Measurements from ENCODE around the gene ADAM22.

Gene ADAM22

GRCh38 chr7:87933953-87934698, at the start of gene ADAM22 (continued):
- no peak for TF ChIP-seq ZBTB49 (tag by site-specific recombination; IDR thresholded peaks at IDR 0.05; ENCODE audit: low read depth)
- TF ChIP-seq MEIS1 (CRISPR knock-in tag; IDR thresholded peaks at IDR 0.05; ENCODE audit: borderline replicate concordance), result no peak
- peak; percentile 69 for TF ChIP-seq TRIM28 (IDR thresholded peaks at IDR 0.05; ENCODE audit: borderline replicate concordance, low read length)
- no peak for TF ChIP-seq KLF1 (tag by site-specific recombination; IDR thresholded peaks at IDR 0.05)
- no peak for TF ChIP-seq SETDB1 (IDR thresholded peaks at IDR 0.05; ENCODE audit: insufficient read length, low read length)
- TF ChIP-seq ZNF169 (tag by site-specific recombination; IDR thresholded peaks at IDR 0.05), result no peak
- no peak for TF ChIP-seq ZNF658 (tag by site-specific recombination; IDR thresholded peaks at IDR 0.05)
- TF ChIP-seq ZIC2 (tag by site-specific recombination; IDR thresholded peaks at IDR 0.05), result peak; percentile 52
- TF ChIP-seq ZXDB (tag by site-specific recombination; IDR thresholded peaks at IDR 0.05), result peak; percentile 68
- no peak for TF ChIP-seq ZNF223 (tag by site-specific recombination; IDR thresholded peaks at IDR 0.05)
- no peak for TF ChIP-seq BCL6B (tag by site-specific recombination; IDR thresholded peaks at IDR 0.05)
- no peak for TF ChIP-seq ZNF2 (tag by site-specific recombination; IDR thresholded peaks at IDR 0.05)
- peak; percentile 64 for TF ChIP-seq ZNF596 (tag by site-specific recombination; IDR thresholded peaks at IDR 0.05)
- TF ChIP-seq KLF10 (tag by site-specific recombination; IDR thresholded peaks at IDR 0.05), result no peak
- TF ChIP-seq ZFP3 (tag by site-specific recombination; IDR thresholded peaks at IDR 0.05; ENCODE audit: low read depth), result no peak
- TF ChIP-seq KLF8 (tag by site-specific recombination; IDR thresholded peaks at IDR 0.05), result 0 out of 2 replicates have a peak, but pooled peaks have one; percentile 18
- no peak for TF ChIP-seq ZNF776 (tag by site-specific recombination; IDR thresholded peaks at IDR 0.05; ENCODE audit: borderline replicate concordance)
- TF ChIP-seq ZNF501 (tag by site-specific recombination; IDR thresholded peaks at IDR 0.05), result 0 out of 2 replicates have a peak, but pooled peaks have one; percentile 66
- TF ChIP-seq GLI4 (tag by site-specific recombination; IDR thresholded peaks at IDR 0.05), result no peak
- TF ChIP-seq ZNF791 (tag by site-specific recombination; IDR thresholded peaks at IDR 0.05), result no peak
- no peak for TF ChIP-seq ZNF239 (tag by site-specific recombination; IDR thresholded peaks at IDR 0.05)
- TF ChIP-seq ZNF37A (tag by site-specific recombination; IDR thresholded peaks at IDR 0.05), result no peak
- no peak; the same call in 1 of the 2 replicates for TF ChIP-seq ZNF394 (tag by site-specific recombination; IDR thresholded peaks at IDR 0.05; ENCODE audit: borderline replicate concordance)
- TF ChIP-seq GLIS1 (tag by site-specific recombination; IDR thresholded peaks at IDR 0.05), result peak; percentile 80
- TF ChIP-seq ZNF670 (tag by site-specific recombination; IDR thresholded peaks at IDR 0.05; ENCODE audit: low read depth), result no peak
- TF ChIP-seq ZNF221 (tag by site-specific recombination; IDR thresholded peaks at IDR 0.05; ENCODE audit: borderline replicate concordance), result no peak
- no peak for TF ChIP-seq ZNF433 (tag by site-specific recombination; IDR thresholded peaks at IDR 0.05; ENCODE audit: low read depth)
- no peak for TF ChIP-seq ZNF518A (tag by site-specific recombination; conservative IDR thresholded peaks at IDR 0.05; ENCODE audit: low read depth)
- no peak for TF ChIP-seq TCF7L2 (IDR thresholded peaks at IDR 0.05; ENCODE audit: borderline replicate concordance, low read depth, low read length)
- peak; percentile 97 for TF ChIP-seq GLIS2 (tag by site-specific recombination; IDR thresholded peaks at IDR 0.05)
- TF ChIP-seq ZNF623 (tag by site-specific recombination; IDR thresholded peaks at IDR 0.05), result no peak
- no peak for TF ChIP-seq ZNF707 (tag by site-specific recombination; IDR thresholded peaks at IDR 0.05)
- no peak for TF ChIP-seq ZNF473 (tag by site-specific recombination; IDR thresholded peaks at IDR 0.05)
- no peak for TF ChIP-seq ZNF544 (tag by site-specific recombination; IDR thresholded peaks at IDR 0.05)
- no peak for TF ChIP-seq ZNF423 (tag by site-specific recombination; IDR thresholded peaks at IDR 0.05)

Measured in HEK293 (cell line).